ENCODE results near the gene SMG6. TPM values are rescaled to one million over a fixed set of nuclear protein-coding genes. Genes with fewer than 3 reads are reported as not detected.
A peak's percentile ranks its signal among the peaks of the same experiment; 100 is the strongest.

The SMG6 gene
- total RNA-seq, 1 donor from 2014 or later: 19.3 TPM

DNA sequence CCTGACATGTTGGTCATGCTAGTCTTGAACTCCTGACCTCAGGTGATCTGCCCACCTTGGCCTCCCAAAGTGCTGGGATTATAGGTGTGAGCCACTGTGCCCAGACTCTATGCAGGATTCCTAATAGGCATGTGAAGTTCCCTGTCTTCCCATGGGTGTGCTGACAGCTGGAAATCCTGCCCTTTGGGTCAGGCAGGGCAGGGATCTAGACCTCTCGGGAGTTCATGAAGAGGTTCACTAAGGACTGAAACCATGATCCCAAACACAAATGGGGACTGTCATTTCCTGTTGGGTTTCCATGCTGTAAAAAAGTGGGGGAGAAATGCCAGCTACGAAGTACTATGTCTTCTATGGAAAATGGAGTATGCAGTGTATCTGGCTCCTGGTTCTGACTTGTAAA, 196.5 kb downstream of the SMG6 start:
- intact Hi-C loops (cut with DNase I): no loop called here
- ATAC-seq (ENCODE audit: poor library complexity) (no peak), DNase-seq (no peak)

DNA sequence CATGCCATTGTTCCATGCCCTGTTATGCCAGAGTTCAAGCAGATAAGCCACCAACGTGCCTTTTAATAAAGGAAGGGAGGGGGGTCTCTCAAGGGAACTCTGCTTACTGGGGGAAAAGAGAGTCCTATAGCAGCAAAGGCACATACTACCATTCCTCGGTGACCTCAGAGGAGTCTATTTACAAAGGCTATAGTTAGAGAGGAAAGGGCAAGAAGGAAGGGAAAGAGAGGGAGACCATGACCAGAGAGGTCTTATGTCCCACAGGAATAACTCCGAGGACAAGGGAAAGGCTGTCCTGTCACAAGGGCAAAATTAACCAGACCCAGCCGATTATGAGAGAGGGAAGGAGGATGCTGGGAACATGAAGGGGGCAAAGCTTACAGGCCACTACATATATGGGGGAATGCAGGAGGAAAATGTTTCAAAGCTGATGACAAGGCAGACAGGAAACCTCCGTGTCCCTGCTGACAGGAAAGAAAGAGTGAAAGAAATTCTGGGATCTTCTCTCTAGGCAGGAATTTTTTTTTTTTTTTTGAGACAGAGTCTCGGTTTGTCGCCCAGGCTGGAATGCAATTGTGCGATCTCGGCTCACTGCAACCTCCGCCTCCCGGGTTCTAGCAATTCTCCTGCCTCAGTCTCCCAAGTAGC, 197.2 kb downstream of the SMG6 start:
- intact Hi-C loops (cut with DNase I): no loop called here
- DNase-seq: no peak
- peak; percentile 41 for ATAC-seq (ENCODE audit: poor library complexity)

DNA sequence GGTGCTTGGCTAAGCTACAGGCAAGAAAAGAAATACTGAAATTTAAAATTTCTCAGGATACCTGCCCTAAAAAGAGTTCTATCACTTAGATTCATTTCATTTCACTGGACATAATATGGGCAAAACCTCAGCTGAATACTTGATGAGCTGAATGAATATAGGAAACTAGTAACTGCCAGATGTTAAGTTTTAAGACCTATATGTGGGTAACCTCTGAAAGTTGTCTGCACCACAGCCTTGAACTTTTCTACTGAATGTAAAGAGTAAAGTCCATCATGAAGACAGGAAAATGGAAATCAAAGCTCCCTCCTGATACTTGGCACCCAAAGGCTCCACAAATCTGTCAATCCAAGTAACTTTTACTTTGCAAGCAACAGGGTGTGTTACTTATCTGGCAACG, 197.9 kb downstream of the SMG6 start:
- ATAC-seq (ENCODE audit: poor library complexity): no peak
- no peak for DNase-seq
- intact Hi-C loops (cut with DNase I): no loop called here

DNA sequence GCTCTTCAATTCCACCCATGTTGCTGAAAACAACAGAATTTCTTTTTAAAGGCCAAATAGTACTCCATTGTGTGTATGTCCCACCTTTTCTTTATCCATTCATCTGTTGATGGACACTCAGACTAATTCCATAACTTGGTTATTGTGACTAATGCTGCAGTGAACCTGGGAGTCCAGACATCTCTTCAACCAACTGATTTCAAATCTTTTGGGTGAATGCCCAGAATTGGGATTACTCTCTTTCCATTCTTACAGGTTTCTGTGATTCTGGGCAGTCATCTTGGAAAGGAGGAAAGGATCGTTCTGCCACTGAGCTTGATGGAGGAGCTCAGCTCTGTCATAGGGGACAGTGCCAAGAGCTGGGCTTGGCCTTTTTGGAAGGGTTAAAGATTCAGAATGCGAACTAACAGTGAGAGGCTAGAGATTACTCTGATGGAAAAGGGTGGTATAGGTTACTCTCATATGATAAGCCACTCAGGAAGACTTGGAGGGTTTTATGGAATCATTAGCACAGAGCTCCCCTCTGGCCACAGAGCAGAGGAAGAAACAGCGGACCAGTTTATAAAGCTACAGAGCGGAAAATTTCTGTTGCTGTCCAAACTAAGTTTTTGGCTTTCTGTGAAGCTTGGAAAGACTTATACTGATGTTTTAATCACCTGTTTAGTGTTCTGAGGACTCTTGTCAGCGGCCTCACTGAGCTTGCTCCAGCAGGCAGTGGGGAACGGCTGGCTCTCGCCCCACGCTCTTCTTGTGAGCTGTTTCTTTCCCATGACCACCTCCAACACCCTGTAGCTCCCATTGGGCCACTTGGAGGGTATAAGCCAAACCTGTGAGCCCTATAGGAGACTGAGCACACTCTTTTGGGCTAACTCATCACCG, 200.4 kb downstream of the SMG6 start:
- no peak for ATAC-seq (ENCODE audit: poor library complexity)
- intact Hi-C loops (cut with DNase I): no loop called here
- no peak for DNase-seq

DNA sequence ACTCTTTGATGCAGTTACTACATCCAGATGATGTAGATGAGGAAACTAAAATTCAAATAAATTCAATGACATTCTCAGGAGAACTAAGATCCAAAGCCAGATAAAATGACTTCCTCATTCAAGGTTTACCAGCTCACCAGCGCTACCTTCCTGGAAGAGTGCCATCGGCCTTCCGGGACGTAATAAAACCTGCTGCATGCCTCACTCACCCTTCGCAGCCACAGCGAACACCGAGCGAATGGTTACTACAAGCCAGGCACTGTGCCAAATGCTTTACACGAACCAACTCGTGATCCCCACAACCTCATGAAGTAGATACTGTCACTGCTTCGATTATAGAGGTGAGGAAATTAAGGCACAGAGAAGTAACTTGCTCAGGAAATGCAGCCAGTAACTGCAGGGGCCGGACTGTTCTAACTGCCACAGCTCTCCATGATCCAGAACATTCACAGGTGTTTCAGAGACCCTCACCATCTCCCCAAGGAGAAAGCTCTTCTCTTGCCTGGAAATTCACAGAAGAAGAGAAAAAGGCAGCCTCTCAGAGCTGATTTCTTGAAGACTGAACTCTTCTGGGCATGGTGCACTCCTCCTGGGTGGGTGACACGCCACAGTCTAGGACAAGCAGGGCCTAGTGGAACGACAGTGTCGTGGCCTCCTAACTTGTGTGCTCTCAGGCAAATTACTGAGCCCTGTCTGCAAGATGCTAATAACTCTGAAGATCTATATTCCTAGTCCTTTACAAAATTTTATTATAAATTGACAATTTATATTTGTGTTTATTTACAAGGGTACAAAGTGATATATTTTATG, 201.9 kb downstream of the SMG6 start:
- intact Hi-C loops (cut with DNase I): no loop called here
- DNase-seq (peak; percentile 56), ATAC-seq (ENCODE audit: poor library complexity) (peak; percentile 63)

DNA sequence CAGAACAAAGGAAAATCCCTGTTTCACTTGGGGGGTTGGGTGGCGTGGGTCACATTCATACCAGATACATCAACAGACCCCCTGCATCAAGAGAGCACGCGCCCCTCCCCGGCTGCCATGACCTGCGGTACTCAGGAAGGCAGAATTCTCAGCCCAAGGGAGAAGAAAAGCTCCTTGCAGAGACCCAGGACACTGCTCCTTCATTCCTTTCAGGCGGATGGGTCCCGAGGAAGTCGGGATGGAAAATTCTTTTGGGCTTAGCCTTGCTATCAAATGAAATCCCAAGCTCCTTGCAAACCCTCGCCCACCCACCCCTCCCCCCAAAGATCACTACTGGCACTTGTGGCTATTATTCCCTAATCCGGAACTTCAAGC, 208.1 kb downstream of the SMG6 start:
- intact Hi-C loops (cut with DNase I): loop anchor here (10.0 kb wide), 1 partner anchor 149 kb away; no protein-coding TSS in a partner anchor
- no peak for DNase-seq
- no peak for ATAC-seq (ENCODE audit: poor library complexity)

DNA sequence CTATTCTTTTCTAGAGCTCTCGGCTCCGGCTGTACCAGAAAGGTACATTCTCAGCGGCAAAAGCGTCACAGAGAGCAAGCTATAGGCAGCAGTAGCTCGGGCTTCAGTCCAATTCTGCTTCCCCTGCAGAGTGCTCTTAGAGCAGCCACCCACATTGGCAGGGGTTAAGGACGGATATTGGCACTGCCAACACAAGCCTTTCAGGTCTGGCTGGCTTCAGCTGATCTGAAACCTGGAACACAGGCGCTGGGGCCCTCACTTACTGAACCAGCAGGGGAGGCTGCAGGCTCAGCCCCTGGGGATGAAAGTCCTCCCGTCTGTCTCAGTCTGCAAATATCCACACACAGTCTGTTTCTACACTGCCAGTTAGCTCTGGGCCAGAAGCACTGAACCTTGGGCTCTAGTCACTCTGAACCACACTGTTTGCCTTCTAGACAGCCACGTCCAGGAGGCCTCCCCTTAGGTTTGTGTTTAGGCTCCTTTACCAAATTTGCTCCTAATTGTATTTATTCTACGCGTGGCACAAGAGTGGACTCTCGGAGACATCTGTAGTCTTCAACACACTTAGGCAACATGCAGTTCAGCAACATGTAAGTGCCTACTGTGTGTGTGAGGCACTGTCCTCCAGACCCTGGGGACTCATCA, 208.6 kb downstream of the SMG6 start:
- intact Hi-C loops (cut with DNase I): loop anchor here (10.0 kb wide), 1 partner anchor 150 kb away; no protein-coding TSS in a partner anchor
- peak; percentile 80 for DNase-seq
- peak; percentile 94 for ATAC-seq (ENCODE audit: poor library complexity)

DNA sequence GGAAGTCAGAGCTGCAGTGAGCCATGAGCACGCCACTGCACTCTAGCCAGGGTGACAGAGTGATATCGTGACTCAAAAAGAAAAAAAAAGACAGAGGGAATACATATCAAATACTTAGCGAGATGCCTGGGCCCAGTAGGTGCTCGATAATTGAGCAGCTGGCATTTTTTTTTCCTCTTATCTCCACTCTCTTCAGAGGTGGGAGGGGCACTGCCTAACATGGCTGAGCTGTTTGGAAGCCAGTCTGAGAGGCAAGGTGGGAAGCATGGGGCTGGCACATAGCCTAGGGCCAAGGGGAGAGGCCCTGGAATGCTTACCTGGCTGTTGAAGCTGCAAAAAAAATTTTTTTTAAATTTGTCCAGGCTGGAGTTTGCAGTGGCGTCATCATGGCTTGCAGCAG, 210.2 kb downstream of the SMG6 start:
- ATAC-seq (ENCODE audit: poor library complexity): no peak
- intact Hi-C loops (cut with DNase I): loop anchor here (10.0 kb wide), 1 partner anchor 151 kb away; no protein-coding TSS in a partner anchor
- no peak for DNase-seq

DNA sequence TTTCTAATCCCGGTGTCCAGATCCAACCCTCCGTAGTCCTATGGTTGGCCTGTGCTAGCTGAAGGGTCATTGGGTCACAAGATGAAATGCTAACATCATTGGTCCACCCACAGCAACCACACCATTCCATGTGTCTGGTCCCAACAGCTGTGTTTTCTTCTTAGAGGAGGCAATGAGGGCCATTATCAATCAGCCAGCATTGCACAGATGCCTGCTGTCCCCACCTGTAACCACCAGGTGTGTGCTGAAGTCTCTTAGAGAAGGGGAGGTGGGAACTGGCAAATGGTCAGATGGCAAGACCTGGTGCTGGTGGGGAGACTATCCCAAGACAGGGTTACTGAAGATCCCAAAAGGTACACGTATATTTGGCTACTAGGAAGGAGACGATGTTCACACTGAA, 211.3 kb downstream of the SMG6 start:
- DNase-seq (no peak), ATAC-seq (ENCODE audit: poor library complexity) (no peak)
- intact Hi-C loops (cut with DNase I): loop anchor here (10.0 kb wide), 1 partner anchor 153 kb away; no protein-coding TSS in a partner anchor

DNA sequence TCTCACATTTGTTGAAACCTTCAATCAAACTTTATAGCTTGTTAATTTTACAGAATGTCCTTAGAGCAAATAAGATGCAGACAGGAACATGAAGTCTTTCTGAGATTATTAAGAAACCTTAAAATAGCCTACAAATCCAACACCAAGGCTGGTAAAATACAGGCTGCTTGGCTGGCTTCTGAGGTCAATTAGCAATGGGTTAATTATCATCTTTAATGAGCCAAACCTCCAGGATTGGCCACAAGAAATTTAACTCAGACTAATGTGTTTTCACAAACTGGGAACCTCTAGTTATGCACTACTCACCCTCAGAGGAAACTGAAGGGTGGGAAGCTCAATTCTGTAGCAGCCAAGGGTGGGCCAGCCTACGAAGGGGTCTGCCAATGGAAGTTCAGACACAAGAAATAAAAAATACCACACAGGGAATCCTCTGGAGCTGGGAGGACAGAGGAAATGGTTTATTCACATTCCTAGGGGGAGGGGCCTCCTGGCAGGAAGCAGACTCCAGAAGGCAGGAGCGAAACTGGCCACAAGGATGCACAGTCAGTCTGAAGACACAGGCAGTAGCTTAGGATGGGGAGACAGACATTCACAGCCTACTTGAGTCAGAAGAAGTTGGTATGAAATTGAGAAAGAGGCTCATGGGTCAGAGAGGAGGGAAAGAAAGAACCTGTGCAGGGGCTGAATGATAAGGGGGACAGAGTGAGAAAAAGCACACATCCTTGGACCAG, 212.6 kb downstream of the SMG6 start:
- DNase-seq (peak; percentile 67), ATAC-seq (ENCODE audit: poor library complexity) (peak; percentile 34)
- intact Hi-C loops (cut with DNase I): loop anchor here (10.0 kb wide), 1 partner anchor 154 kb away; no protein-coding TSS in a partner anchor

DNA sequence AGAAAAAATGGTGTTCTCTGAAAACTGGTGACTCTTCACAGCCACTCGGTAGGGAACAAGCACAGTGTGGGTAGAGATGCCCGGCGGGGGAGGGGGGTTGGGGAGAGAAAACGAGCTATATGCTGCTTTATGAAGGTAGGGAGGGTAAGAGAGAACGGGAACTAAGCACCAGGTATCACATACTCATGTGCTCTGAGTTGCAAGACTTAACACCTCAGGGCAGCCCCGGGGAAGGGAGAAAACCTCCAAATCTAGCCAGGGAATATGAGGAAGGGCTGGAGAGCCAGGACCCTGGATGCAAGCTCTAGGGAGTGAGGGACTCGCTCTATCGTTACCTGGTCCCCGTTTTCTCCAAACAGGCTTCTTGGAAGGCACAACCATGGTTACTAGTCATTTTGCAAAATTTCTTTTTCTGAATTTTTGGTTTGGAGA, 213.4 kb downstream of the SMG6 start:
- no peak for ATAC-seq (ENCODE audit: poor library complexity)
- DNase-seq: no peak
- intact Hi-C loops (cut with DNase I): loop anchor here (10.0 kb wide), 1 partner anchor 155 kb away; no protein-coding TSS in a partner anchor

DNA sequence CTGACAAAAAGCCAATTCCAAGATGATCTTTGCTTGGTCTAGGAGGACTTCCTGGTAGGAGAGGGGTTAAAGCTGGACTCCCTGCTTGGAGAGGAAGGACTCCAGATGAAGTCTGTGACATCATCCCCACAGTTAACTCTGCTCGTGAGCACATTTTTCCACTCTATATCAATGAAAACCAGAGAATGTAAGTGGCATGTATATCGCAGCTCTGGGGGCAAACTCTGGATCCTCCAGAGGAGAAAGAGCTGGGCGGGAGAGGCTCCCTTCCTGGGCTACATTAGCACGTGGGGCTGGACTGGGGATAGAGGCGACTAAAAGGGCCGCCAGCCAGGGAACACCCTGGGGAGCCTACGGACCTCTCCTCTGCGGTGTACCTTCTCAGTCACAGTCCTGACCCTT, 214.6 kb downstream of the SMG6 start:
- DNase-seq: no peak
- ATAC-seq (ENCODE audit: poor library complexity): no peak
- intact Hi-C loops (cut with DNase I): loop anchor here (10.0 kb wide), 1 partner anchor 86 kb away; no protein-coding TSS in a partner anchor

DNA sequence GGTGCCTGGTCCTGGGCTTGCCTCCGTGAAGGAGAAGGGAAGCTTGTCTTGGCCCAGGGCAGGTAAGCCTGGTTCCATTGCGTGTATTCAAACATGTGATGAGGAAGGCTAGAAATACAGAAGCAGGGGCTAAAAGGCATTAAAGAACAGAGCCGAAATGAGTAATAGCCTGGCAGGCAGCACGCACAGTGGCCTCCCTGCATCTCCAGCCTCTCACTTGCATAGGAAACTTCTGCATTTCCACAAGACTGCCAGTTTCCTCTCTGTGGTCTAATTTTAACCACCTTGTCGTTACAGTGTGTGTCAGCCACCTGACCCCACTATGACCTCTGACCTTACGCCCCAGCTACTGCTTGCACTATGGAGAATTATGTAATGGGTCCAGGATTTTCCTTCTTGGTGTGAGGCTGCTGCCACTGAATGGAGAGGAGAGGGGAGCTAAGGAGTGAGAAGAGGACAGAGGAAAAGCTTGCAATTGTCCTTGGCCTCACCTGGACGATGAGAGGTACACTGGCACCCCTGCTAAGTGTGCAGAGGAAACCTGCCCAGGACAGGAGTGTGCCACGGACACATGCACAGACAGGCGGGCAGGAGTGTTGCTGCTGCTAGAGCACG, 215.9 kb downstream of the SMG6 start:
- ATAC-seq (ENCODE audit: poor library complexity) (no peak), DNase-seq (peak; percentile 69)
- intact Hi-C loops (cut with DNase I): loop anchor here (10.0 kb wide), 1 partner anchor 87 kb away; no protein-coding TSS in a partner anchor

DNA sequence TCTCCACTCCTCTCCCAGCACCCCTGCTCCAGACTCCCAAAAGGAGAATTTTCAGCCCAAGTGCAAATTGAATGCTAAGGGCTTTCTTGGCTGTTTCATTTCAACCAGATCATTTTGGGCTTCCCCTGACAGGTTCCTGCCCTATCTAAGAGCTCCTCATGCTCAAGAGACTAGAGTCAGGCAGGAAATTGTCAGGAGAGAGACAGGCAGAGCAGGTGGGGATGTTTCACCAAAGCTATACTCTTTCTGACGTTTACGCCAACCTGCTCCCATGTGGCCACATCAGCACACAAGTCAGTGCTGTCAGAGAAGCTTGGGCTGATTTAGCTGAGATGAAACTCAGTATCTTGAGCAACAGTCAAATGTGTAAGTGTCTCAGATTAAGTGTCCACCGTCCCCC, 217.3 kb downstream of the SMG6 start:
- no peak for DNase-seq
- intact Hi-C loops (cut with DNase I): loop anchor here (10.0 kb wide), 1 partner anchor 88 kb away; no protein-coding TSS in a partner anchor
- no peak for ATAC-seq (ENCODE audit: poor library complexity)

DNA sequence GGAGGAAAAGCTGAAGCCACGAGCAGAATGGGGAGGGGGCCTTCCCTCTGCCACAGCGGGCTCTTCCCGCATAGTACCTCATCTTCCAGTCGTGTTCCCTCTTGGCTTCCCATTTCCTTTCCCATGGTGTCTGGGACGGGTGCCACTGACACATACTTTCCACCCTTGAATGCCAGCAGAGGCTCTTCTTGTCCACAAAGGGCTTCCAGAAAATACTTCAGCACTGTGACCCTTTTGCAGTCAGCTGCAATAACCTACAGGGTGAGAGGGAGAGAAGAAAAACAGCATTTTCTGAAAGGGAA, 218.0 kb downstream of the SMG6 start:
- intact Hi-C loops (cut with DNase I): loop anchor here (10.0 kb wide), 1 partner anchor 89 kb away; no protein-coding TSS in a partner anchor
- ATAC-seq (ENCODE audit: poor library complexity): peak; percentile 48
- peak; percentile 76 for DNase-seq

DNA sequence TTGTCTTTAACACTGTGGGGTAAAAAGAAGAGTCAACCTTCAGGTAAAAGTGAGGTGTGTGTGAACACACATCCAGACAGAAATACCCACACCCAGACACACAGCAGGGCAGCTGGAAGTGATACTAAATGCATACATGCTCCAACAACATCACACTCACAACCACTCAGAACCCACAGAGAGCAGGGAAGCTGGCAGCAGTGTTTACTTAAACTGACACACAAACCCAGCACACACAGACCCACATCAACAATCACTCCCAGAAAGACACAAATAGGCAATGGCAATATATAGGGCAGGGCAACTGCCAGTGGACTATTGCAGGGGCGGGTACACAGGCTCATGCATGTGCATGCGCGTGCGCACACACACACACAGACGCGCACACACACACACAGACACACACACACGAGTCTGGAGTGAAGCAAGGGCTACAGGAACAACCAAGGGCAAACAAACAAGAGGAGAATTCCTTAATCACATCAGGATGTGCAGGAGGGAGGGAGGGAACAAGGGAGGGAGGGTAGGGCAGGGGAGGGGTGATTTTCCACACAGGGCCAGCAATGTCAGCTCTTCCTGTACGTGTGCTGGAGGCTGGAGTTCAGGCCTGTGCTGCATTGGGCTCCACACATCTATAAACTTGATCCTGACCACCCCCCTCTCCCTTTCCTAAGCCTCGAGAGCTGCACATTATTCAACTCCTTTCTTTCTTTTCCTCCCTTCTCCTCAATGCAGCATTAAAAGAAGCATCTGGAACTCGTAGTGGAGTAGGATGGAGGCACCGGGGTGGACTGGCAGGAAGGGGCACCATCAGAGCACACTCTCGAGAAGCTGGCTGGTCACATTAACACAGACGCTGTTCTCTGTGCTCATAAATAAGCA, 218.6 kb downstream of the SMG6 start:
- peak; percentile 34 for ATAC-seq (ENCODE audit: poor library complexity)
- intact Hi-C loops (cut with DNase I): loop anchor here (10.0 kb wide), 1 partner anchor 90 kb away; no protein-coding TSS in a partner anchor
- DNase-seq: peak; percentile 76
